Right atrium auricular region (tissue), 2 donors: ENCODE results near the gene OSM. TPM values are rescaled to one million over a fixed set of nuclear protein-coding genes. Genes with fewer than 3 reads are reported as not detected.

ENCODE experiments used
- DNase-seq: peaks from one replicate; pipeline ENCODE4 v3.0.0-alpha.2; 2019; ENCODE audit warnings: low spot score
- H3K27ac ChIP-seq, 2 donors: fragments of 200-600 bp; sonication (generic); 1 replicate in 1 of 2; 2 replicates in 1 of 2; pipeline ENCODE4 v1.5.1; 2016 to 2019
- H3K27me3 ChIP-seq, 2 donors: fragments of 200-600 bp; sonication (generic); one replicate each; pipeline versions ENCODE4 v1.5.1 to v1.6.0; 2017 to 2019
- H3K36me3 ChIP-seq: fragments of 200-600 bp; sonication (generic); one replicate; pipeline ENCODE4 v1.5.1; 2016
- H3K4me1 ChIP-seq, 2 donors: fragments of 200-600 bp; sonication (generic); one replicate each; pipeline versions ENCODE4 v1.5.1 to v1.6.0; 2017 to 2019
- H3K4me3 ChIP-seq, 2 donors: fragments of 200-600 bp; sonication (generic); 1 replicate in 1 of 2; 2 replicates in 1 of 2; pipeline ENCODE4 v1.5.1; 2017 to 2019; ENCODE audit warnings: mild to moderate bottlenecking in 1 of 2, moderate library complexity in 1 of 2
- H3K9me3 ChIP-seq, 2 donors: fragments of 200-600 bp; sonication (generic); one replicate each; pipeline ENCODE4 v1.5.1; 2019
- CTCF ChIP-seq, 2 donors: fragments of 200-600 bp; sonication (generic); IDR thresholded peaks; one replicate each; pipeline ENCODE4 v1.5.1; 2019; ENCODE audit warnings: antibody characterized with exemption in 2 of 2
- total RNA-seq, 2 donors: library from RNA; depleted of rRNA; stranded (reverse); fragments of >200 nt; gene quantifications; one replicate each; pipeline ENCODE4 v1.1.0, GENCODE V29; 2016

OSM gene
- total RNA-seq, 2 donors from 2014 or later: 0.63 to 1.6 TPM

- DNase-seq: no peak
- H3K4me3 ChIP-seq: no peak overlapping the region
- no peak for TF ChIP-seq CTCF (IDR thresholded peaks at IDR 0.05)
- H3K27ac ChIP-seq: no peak overlapping the region
- H3K4me1 ChIP-seq: peaks cover 0 to 10% of the 10 kb centered on the region in 2 donors
- H3K36me3 ChIP-seq: no peaks in the 10 kb centered on the region
- no peaks in the 10 kb centered on the region for H3K27me3 ChIP-seq
- no peaks in the 10 kb centered on the region for H3K9me3 ChIP-seq
Measured at GRCh38 chr22:30214703-30215407, 51.8 kb downstream of the OSM start.

- H3K27me3 ChIP-seq: no peaks in the 10 kb centered on the region
- DNase-seq: no peak
- H3K4me3 ChIP-seq: no peak overlapping the region
- H3K4me1 ChIP-seq: peaks cover 0 to 22% of the 10 kb centered on the region in 2 donors
- no peak for TF ChIP-seq CTCF (IDR thresholded peaks at IDR 0.05)
- H3K27ac ChIP-seq: no peak overlapping the region
- H3K9me3 ChIP-seq: no peaks in the 10 kb centered on the region
- H3K36me3 ChIP-seq: no peaks in the 10 kb centered on the region
Measured at GRCh38 chr22:30212996-30213441, 53.6 kb downstream of the OSM start.

Other genes starting within 250 kb of the OSM start
- not detected for gene HORMAD2, start 186.4 kb downstream of the OSM start, total RNA-seq
- gene LIF, start 20.1 kb downstream of the OSM start, total RNA-seq: 1 to 10 TPM in 1 of 2 donors, under 1 TPM in 1; 0.79 to 8.9 TPM
- gene CASTOR1, start 22.7 kb upstream of the OSM start, total RNA-seq: 10 to 100 TPM in 1 of 2 donors, 1 to 10 TPM in 1; 8.1 to 12.5 TPM
- gene TBC1D10A, start 60.1 kb upstream of the OSM start, total RNA-seq: 1 to 10 TPM; 5.9 to 9.3 TPM
- gene SF3A1, start 90.0 kb upstream of the OSM start, total RNA-seq: 10 to 100 TPM; 52.3 to 81.1 TPM
- gene CCDC157, start 90.2 kb upstream of the OSM start, total RNA-seq: under 1 TPM; 0.26 to 0.55 TPM
- 1 to 10 TPM; 5.6 to 7.5 TPM for gene RNF215, start 120.6 kb upstream of the OSM start, total RNA-seq
- 1 to 10 TPM in 1 of 2 donors, under 1 TPM in 1; 0.89 to 2.8 TPM for gene SEC14L2, start 130.2 kb upstream of the OSM start, total RNA-seq
- gene MTFP1, start 158.9 kb upstream of the OSM start, total RNA-seq: 10 to 100 TPM; 18.4 to 38.8 TPM
- not detected for gene SEC14L3, start 205.2 kb upstream of the OSM start, total RNA-seq
- not detected for gene SEC14L4, start 238.8 kb upstream of the OSM start, total RNA-seq